ENCODE measurements around the gene MRPL57. TPM values are rescaled to one million over a fixed set of nuclear protein-coding genes. Genes with fewer than 3 reads are reported as not detected.
"Not testable (repeated sequence)": the region's sequence is repeated elsewhere in the genome, so short reads cannot be mapped to it uniquely, and the experiment has no call there.

Gene MRPL57
- total RNA-seq: 10 to 100 TPM; 22.5 to 24.0 TPM

- POLR2A ChIA-PET: interaction anchor here (0.6 to 2.6 kb wide), 31 partner anchors 8 to 765 kb away, joined by 3 to 40 read pairs (median 4); partner anchors contain the start of genes EEF1AKMT1, MICU2, XPO4 and ZDHHC20
- Mint-ChIP-seq H3K9me3 (ENCODE audit: insufficient read depth) (no peaks in the 10 kb centered on the region), H3K27ac (peak within 1 kb of the TSS; percentile 97), H3K4me3 (peak within 1 kb of the TSS; percentile 98), H3K27me3 (ENCODE audit: low read depth) (no peaks in the 10 kb centered on the region), H3K4me1 (ENCODE audit: low read depth) (peaks cover 31% of the 10 kb centered on the region), H3K36me3 (ENCODE audit: low read depth) (peaks cover 30% of the 10 kb centered on the region)
- ATAC-seq: peak; percentile 94
- CTCF ChIA-PET: interaction anchor here (0.9 to 3.1 kb wide), 12 partner anchors 11 to 303 kb away, joined by 3 to 13 read pairs (median 8); no protein-coding TSS in a partner anchor
- DNase-seq: peak; percentile 95
These were observed at the start of gene MRPL57, which contains the start of gene SKA3 for GRCh38 chr13:21176215-21176981. Gene MRPL57 (plus strand): TSS chr13:21176658. CDS start chr13:21176917, 259 bp downstream. Gene SKA3 (minus strand): TSS chr13:21176552. CDS start chr13:21176477, 75 bp downstream.

GRCh38 chr13:21130116-21130515, 46.3 kb upstream of the MRPL57 start:
- DNase-seq (no peak), ATAC-seq (no peak)
- H3K9me3 Mint-ChIP-seq (ENCODE audit: insufficient read depth): no peaks in the 10 kb centered on the region
- peaks cover 9% of the 10 kb centered on the region for H3K27me3 Mint-ChIP-seq (ENCODE audit: low read depth)
- no peak overlapping the region for H3K27ac Mint-ChIP-seq
- ChIA-PET POLR2A (interaction anchor here (0.6 kb wide), 1 partner anchor 9 kb away, joined by 3 read pairs; no protein-coding TSS in a partner anchor), CTCF (no interaction called here)
- no peaks in the 10 kb centered on the region for H3K36me3 Mint-ChIP-seq (ENCODE audit: low read depth)
- H3K4me1 Mint-ChIP-seq (ENCODE audit: low read depth): no peaks in the 10 kb centered on the region
- H3K4me3 Mint-ChIP-seq: no peak overlapping the region

GRCh38 chr13:21133077-21133476, 43.4 kb upstream of the MRPL57 start:
- ChIA-PET POLR2A (no interaction called here), CTCF (interaction anchor here (1.1 kb wide), 2 partner anchors 22 to 190 kb away, joined by 3 to 5 read pairs; no protein-coding TSS in a partner anchor)
- no peaks in the 10 kb centered on the region for H3K36me3 Mint-ChIP-seq (ENCODE audit: low read depth)
- ATAC-seq (no peak), DNase-seq (no peak)
- H3K4me1 Mint-ChIP-seq (ENCODE audit: low read depth): no peaks in the 10 kb centered on the region
- H3K4me3 Mint-ChIP-seq: no peak overlapping the region
- H3K9me3 Mint-ChIP-seq (ENCODE audit: insufficient read depth): no peaks in the 10 kb centered on the region
- peaks cover 12% of the 10 kb centered on the region for H3K27me3 Mint-ChIP-seq (ENCODE audit: low read depth)
- H3K27ac Mint-ChIP-seq: no peak overlapping the region

GRCh38 chr13:21134475-21134874, 42.0 kb upstream of the MRPL57 start:
- no peaks in the 10 kb centered on the region for H3K36me3 Mint-ChIP-seq (ENCODE audit: low read depth)
- ATAC-seq: no peak
- H3K9me3 Mint-ChIP-seq (ENCODE audit: insufficient read depth): no peaks in the 10 kb centered on the region
- no peak overlapping the region for H3K4me3 Mint-ChIP-seq
- H3K27ac Mint-ChIP-seq: no peak overlapping the region
- peaks cover 5% of the 10 kb centered on the region for H3K4me1 Mint-ChIP-seq (ENCODE audit: low read depth)
- DNase-seq: no peak
- H3K27me3 Mint-ChIP-seq (ENCODE audit: low read depth): peaks cover 12% of the 10 kb centered on the region
- ChIA-PET CTCF (interaction anchor here (0.8 kb wide), 1 partner anchor 193 kb away, joined by 3 read pairs; no protein-coding TSS in a partner anchor), POLR2A (no interaction called here)

GRCh38 chr13:21135833-21136232, 40.6 kb upstream of the MRPL57 start:
- H3K27ac Mint-ChIP-seq; H3K9me3 Mint-ChIP-seq (ENCODE audit: insufficient read depth); DNase-seq; H3K27me3 Mint-ChIP-seq (ENCODE audit: low read depth); CTCF ChIA-PET; POLR2A ChIA-PET; ATAC-seq; H3K4me3 Mint-ChIP-seq; H3K36me3 Mint-ChIP-seq (ENCODE audit: low read depth); H3K4me1 Mint-ChIP-seq (ENCODE audit: low read depth): not testable (repeated sequence)

GRCh38 chr13:21137696-21138095, 38.8 kb upstream of the MRPL57 start:
- DNase-seq: no peak
- H3K4me3 Mint-ChIP-seq: no peak overlapping the region
- no peak for ATAC-seq
- H3K27me3 Mint-ChIP-seq (ENCODE audit: low read depth): peaks cover 8% of the 10 kb centered on the region
- peaks cover 18% of the 10 kb centered on the region for H3K36me3 Mint-ChIP-seq (ENCODE audit: low read depth)
- no peaks in the 10 kb centered on the region for H3K9me3 Mint-ChIP-seq (ENCODE audit: insufficient read depth)
- CTCF ChIA-PET: no interaction called here
- peaks cover 15% of the 10 kb centered on the region for H3K4me1 Mint-ChIP-seq (ENCODE audit: low read depth)
- H3K27ac Mint-ChIP-seq: no peak overlapping the region
- POLR2A ChIA-PET: no interaction called here

GRCh38 chr13:21138561-21138960, 37.9 kb upstream of the MRPL57 start:
- H3K36me3 Mint-ChIP-seq (ENCODE audit: low read depth): peaks cover 26% of the 10 kb centered on the region
- ChIA-PET POLR2A (interaction anchor here (0.6 kb wide), 2 partner anchors 8 to 298 kb away, joined by 3 to 4 read pairs; no protein-coding TSS in a partner anchor), CTCF (no interaction called here)
- peaks cover 3% of the 10 kb centered on the region for H3K27me3 Mint-ChIP-seq (ENCODE audit: low read depth)
- peak overlapping the region; percentile 36 for H3K4me3 Mint-ChIP-seq
- H3K4me1 Mint-ChIP-seq (ENCODE audit: low read depth): peaks cover 24% of the 10 kb centered on the region
- no peak overlapping the region for H3K27ac Mint-ChIP-seq
- no peaks in the 10 kb centered on the region for H3K9me3 Mint-ChIP-seq (ENCODE audit: insufficient read depth)
- ATAC-seq (no peak), DNase-seq (no peak)

GRCh38 chr13:21139374-21139773, 37.1 kb upstream of the MRPL57 start:
- H3K9me3 Mint-ChIP-seq (ENCODE audit: insufficient read depth): no peaks in the 10 kb centered on the region
- DNase-seq (no peak), ATAC-seq (no peak)
- peaks cover 29% of the 10 kb centered on the region for H3K36me3 Mint-ChIP-seq (ENCODE audit: low read depth)
- peaks cover 27% of the 10 kb centered on the region for H3K4me1 Mint-ChIP-seq (ENCODE audit: low read depth)
- peak overlapping the region; percentile 98 for H3K27ac Mint-ChIP-seq
- ChIA-PET CTCF (no interaction called here), POLR2A (interaction anchor here (0.6 kb wide), 2 partner anchors 9 to 297 kb away, joined by 3 to 4 read pairs; no protein-coding TSS in a partner anchor)
- H3K27me3 Mint-ChIP-seq (ENCODE audit: low read depth): peaks cover 3% of the 10 kb centered on the region
- peak overlapping the region; percentile 98 for H3K4me3 Mint-ChIP-seq

- Mint-ChIP-seq H3K36me3 (ENCODE audit: low read depth) (peaks cover 48% of the 10 kb centered on the region), H3K27ac (peak overlapping the region; percentile 55), H3K27me3 (ENCODE audit: low read depth) (no peaks in the 10 kb centered on the region), H3K9me3 (ENCODE audit: insufficient read depth) (no peaks in the 10 kb centered on the region), H3K4me1 (ENCODE audit: low read depth) (peaks cover 27% of the 10 kb centered on the region), H3K4me3 (peak overlapping the region; percentile 48)
- no peak for DNase-seq
- ChIA-PET CTCF (interaction anchor here (1.2 kb wide), 1 partner anchor 38 kb away, joined by 3 read pairs; no protein-coding TSS in a partner anchor), POLR2A (no interaction called here)
- ATAC-seq: no peak
These were observed 33.7 kb upstream of the MRPL57 start for GRCh38 chr13:21142766-21143165.

GRCh38 chr13:21147827-21148226, 28.6 kb upstream of the MRPL57 start:
- no peak for DNase-seq
- H3K27ac Mint-ChIP-seq: no peak overlapping the region
- no peak for ATAC-seq
- ChIA-PET POLR2A (interaction anchor here (1.1 to 1.3 kb wide), 2 partner anchors 18 to 28 kb away, joined by 3 to 9 read pairs; partner anchors contain the start of genes MRPL57 and SKA3), CTCF (no interaction called here)
- H3K27me3 Mint-ChIP-seq (ENCODE audit: low read depth): no peaks in the 10 kb centered on the region
- H3K9me3 Mint-ChIP-seq (ENCODE audit: insufficient read depth): no peaks in the 10 kb centered on the region
- H3K4me1 Mint-ChIP-seq (ENCODE audit: low read depth): peaks cover 14% of the 10 kb centered on the region
- peaks cover 37% of the 10 kb centered on the region for H3K36me3 Mint-ChIP-seq (ENCODE audit: low read depth)
- no peak overlapping the region for H3K4me3 Mint-ChIP-seq

- DNase-seq (no peak), ATAC-seq (no peak)
- no peak overlapping the region for H3K4me3 Mint-ChIP-seq
- CTCF ChIA-PET: interaction anchor here (1.8 kb wide), 1 partner anchor 329 kb away, joined by 4 read pairs; no protein-coding TSS in a partner anchor
- H3K27me3 Mint-ChIP-seq (ENCODE audit: low read depth): no peaks in the 10 kb centered on the region
- peaks cover 5% of the 10 kb centered on the region for H3K4me1 Mint-ChIP-seq (ENCODE audit: low read depth)
- H3K36me3 Mint-ChIP-seq (ENCODE audit: low read depth): peaks cover 32% of the 10 kb centered on the region
- POLR2A ChIA-PET: interaction anchor here (0.8 to 1.3 kb wide), 3 partner anchors 17 to 28 kb away, joined by 3 to 9 read pairs (median 4); partner anchors contain the start of genes MRPL57 and SKA3
- H3K9me3 Mint-ChIP-seq (ENCODE audit: insufficient read depth): no peaks in the 10 kb centered on the region
- H3K27ac Mint-ChIP-seq: no peak overlapping the region
These were observed 27.8 kb upstream of the MRPL57 start for GRCh38 chr13:21148557-21149258.
